Activated T-cell treated with anti-CD3 and anti-CD28 coated beads, Interleukin-2, amount 50 U/mL, for 48 hours (primary cell): ENCODE measurements around the gene FUBP3.

ENCODE experiments used
- DNase-seq, 2 experiments: peaks; one replicate each; pipeline ENCODE4 v3.0.0-alpha.2; 2020

The FUBP3 gene

GRCh38 chr9:130687615-130688014 is 108.2 kb downstream of the FUBP3 start:
- no peak for DNase-seq
